Measurements from ENCODE around the gene RNF14.

RNF14 gene

GRCh38 chr5:142009886-142010285 is 41.0 kb downstream of the RNF14 start:
- no peak for TF ChIP-seq ZNF274 (IDR thresholded peaks at IDR 0.05; ENCODE audit: low read depth, low read length)
- no peak overlapping the region for H3K4me3 ChIP-seq (ENCODE audit: low read length)

- no peak for TF ChIP-seq ZNF274 (IDR thresholded peaks at IDR 0.05; ENCODE audit: low read depth, low read length)
- no peak overlapping the region for H3K4me3 ChIP-seq (ENCODE audit: low read length)
Observed at GRCh38 chr5:142011572-142012185, 42.8 kb downstream of the RNF14 start.

- no peak for TF ChIP-seq ZNF274 (IDR thresholded peaks at IDR 0.05; ENCODE audit: low read depth, low read length)
- H3K4me3 ChIP-seq (ENCODE audit: low read length), result peak overlapping the region; percentile 59; the same call in 1 of the 2 replicates
Observed at GRCh38 chr5:142012186-142012785, 43.4 kb downstream of the RNF14 start.

DNA sequence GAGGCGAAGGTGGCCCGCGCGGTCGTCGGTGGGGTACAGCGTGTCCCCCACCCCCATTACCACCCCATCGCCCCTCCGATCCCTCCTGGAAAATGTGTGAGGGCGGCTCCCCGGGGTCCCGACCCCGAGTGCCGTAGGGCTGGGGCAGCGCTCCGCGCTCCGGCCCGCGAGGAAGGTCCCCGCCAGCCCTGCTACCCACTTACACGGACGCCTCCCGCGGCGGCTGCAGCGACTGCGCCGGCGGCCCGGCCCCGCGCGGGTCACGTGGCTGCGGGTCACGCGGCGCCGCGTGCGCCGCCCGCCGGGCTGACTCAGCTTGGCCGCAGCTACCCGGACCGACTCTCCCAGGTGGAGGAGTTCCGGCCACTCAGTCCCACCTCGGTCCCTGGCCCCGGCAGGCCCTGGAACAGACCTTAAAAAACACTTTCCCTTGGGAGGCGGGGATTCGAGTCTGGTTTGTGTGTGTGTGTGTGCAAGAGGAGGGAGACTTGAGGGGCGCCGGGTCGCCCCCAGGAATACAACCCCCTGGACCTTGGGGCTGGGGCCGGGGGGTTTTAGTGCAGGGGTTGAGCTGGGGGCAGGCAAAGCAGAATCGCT is 44.0 kb downstream of the RNF14 start, which contains the start of gene GNPDA1:
Gene GNPDA1, minus strand, starts transcription at position 236 of the 597 bp plus-strand sequence. CDS start 992 bp downstream, outside the sequence.
- TF ChIP-seq ZNF274 (IDR thresholded peaks at IDR 0.05; ENCODE audit: low read depth, low read length), result no peak
- peak within 1 kb of the TSS; percentile 59; the same call in 1 of the 2 replicates for H3K4me3 ChIP-seq (ENCODE audit: low read length)

GRCh38 chr5:142013734-142014521 is 45.0 kb downstream of the RNF14 start:
- no peak overlapping the region for H3K4me3 ChIP-seq (ENCODE audit: low read length)
- no peak for TF ChIP-seq ZNF274 (IDR thresholded peaks at IDR 0.05; ENCODE audit: low read depth, low read length)

GRCh38 chr5:142014911-142015584 is 46.1 kb downstream of the RNF14 start:
- H3K4me3 ChIP-seq (ENCODE audit: low read length), result no peak overlapping the region
- no peak for TF ChIP-seq ZNF274 (IDR thresholded peaks at IDR 0.05; ENCODE audit: low read depth, low read length)

DNA sequence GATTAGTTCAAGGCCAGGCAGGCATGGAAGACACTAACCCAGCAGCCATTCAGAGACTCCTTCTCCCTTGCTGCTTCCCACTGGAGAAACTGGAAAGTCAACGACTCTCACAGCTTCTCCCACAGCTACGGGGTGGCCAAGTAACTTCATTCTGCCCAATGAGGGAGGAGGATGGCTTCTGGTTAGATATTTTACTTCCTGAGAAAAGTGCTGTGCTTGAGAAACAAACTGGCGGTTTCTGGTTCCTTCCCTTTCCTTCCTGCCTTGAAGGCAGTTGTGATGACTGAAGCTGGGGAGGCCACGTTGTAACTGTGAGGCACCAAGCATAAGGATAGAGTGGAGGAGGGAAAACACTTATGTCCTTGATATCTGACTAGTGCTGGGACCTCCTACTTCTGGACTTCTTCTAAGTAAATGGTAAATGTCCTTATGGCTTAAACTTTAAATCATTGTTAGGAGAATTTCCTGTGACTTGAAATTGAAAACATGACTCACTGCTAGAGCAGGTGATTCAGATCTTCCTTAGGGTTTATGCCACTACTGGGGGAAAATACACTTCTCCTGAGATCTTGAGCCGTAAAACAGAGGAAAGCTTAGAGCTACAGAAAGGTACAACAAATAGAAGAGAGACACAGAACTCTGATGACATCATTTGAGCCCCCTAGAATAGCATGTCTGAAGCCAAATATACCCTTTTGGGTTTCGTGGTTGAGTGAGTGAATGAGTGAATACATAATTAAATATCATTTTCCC is 47.1 kb downstream of the RNF14 start:
- no peak for TF ChIP-seq ZNF274 (IDR thresholded peaks at IDR 0.05; ENCODE audit: low read depth, low read length)
- H3K4me3 ChIP-seq (ENCODE audit: low read length), result peak overlapping the region; percentile 9; the same call in 1 of the 2 replicates

DNA sequence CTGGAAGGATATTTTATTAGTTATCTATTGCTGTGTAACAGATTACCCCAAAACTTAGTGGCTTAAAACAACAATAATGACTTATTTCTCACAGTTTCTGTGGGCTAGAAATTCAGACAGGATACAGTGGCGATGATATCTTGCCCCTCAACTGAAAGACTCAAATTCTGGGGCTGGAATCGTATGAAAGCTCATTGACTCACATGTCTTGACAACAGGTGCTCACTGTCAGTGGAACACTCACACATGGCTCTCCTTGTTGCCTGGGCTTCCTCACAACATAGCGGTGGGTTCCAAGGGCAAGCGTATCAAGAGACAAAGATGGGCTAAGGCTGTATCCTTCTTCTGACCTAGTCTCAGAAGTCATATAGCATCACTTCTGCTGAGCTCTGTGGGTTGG is 47.7 kb downstream of the RNF14 start:
- no peak for TF ChIP-seq ZNF274 (IDR thresholded peaks at IDR 0.05; ENCODE audit: low read depth, low read length)
- no peak overlapping the region for H3K4me3 ChIP-seq (ENCODE audit: low read length)

- H3K4me3 ChIP-seq (ENCODE audit: low read length), result no peak overlapping the region
- no peak for TF ChIP-seq ZNF274 (IDR thresholded peaks at IDR 0.05; ENCODE audit: low read depth, low read length)
Observed at GRCh38 chr5:142017832-142018427, 49.0 kb downstream of the RNF14 start.

GRCh38 chr5:142020122-142020659 is 51.3 kb downstream of the RNF14 start:
- H3K4me3 ChIP-seq (ENCODE audit: low read length), result no peak overlapping the region
- no peak for TF ChIP-seq ZNF274 (IDR thresholded peaks at IDR 0.05; ENCODE audit: low read depth, low read length)

DNA sequence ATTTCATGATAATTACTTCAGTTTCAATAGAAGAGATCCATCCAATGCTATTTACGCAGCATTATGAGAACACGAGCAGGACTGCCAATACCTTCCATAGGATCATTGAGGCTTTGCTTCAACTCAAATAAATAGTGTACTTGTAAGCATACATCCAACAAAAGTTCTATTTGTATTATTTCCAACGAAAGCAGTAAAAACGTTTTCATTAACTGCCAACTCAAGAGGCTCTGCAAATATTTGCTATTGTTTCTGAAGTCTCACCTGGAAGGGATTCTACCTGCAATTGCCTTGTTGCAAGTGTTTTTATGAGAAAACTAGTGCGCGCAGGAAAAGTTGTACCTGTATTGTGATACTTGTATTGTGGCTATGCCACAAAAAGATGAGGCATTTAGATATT is 54.9 kb downstream of the RNF14 start:
- TF ChIP-seq ZNF274 (IDR thresholded peaks at IDR 0.05; ENCODE audit: low read depth, low read length), result no peak
- H3K4me3 ChIP-seq (ENCODE audit: low read length), result no peak overlapping the region

DNA sequence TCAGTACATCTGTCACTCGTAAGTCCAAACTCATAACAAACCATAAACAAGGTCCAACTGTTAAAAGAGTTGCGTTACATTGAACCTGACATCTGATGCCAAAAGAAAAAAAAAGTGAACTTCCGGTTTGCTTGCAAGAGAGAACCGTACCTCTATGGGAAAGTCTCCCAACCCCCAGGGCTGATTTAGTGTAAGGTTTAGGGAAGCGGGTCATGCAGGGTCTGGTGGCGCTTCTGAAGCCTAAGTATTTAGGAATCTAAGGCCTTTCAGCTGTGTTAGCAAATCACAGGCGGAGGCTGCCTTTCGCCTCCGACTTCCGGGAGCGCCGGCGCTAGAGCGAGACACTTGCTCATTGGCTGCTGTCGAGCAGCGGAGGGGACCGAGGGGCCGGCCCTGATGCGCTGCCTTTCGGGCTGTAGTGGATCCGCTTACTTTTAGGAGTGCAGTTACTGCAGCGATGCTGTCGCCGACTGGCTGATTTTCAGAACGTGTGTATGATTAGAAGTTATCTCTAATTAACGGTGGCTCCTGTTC is 55.9 kb downstream of the RNF14 start:
- TF ChIP-seq ZNF274 (IDR thresholded peaks at IDR 0.05; ENCODE audit: low read depth, low read length), result no peak

More for the DNA sequence above, 55.9 kb downstream of the RNF14 start:
- peak overlapping the region; percentile 35 for H3K4me3 ChIP-seq (ENCODE audit: low read length)
